Ovary (tissue), 3 donors: ENCODE results near the gene BBIP1.

Experiments
- CTCF ChIP-seq, 3 donors: fragments of 450-650 bp in 2 of 3; fragments of 200-600 bp in 1 of 3; IDR thresholded peaks; one replicate each; pipeline versions ENCODE4 v1.5.1 to v1.8.0; 2016 to 2022; ENCODE audit warnings: antibody characterized with exemption in 3 of 3, mild to moderate bottlenecking in 1 of 3
- EP300 ChIP-seq: sonication (generic); formaldehyde crosslinking; IDR thresholded peaks from one replicate; pipeline ENCODE4 v1.6.1; 2017; ENCODE audit warnings: antibody characterized with exemption
- POLR2A ChIP-seq: fragments of 450-650 bp; IDR thresholded peaks from one replicate; pipeline ENCODE4 v1.6.1; 2017; ENCODE audit warnings: antibody characterized with exemption, mild to moderate bottlenecking, moderate library complexity
- donor health status: DM: no; HTN: no; CAD: no.

- TF ChIP-seq CTCF (IDR thresholded peaks at IDR 0.05) (no peak), POLR2A (no peak), EP300 (no peak)
Measured at GRCh38 chr10:110915035-110915434, 3.9 kb downstream of the BBIP1 start.
